ENCODE measurements around the gene NSMF. TPM values are rescaled to one million over a fixed set of nuclear protein-coding genes. Genes with fewer than 3 reads are reported as not detected.
"Not testable (repeated sequence)": the region's sequence is repeated elsewhere in the genome, so short reads cannot be mapped to it uniquely, and the experiment has no call there.

The NSMF gene
- total RNA-seq, 1 donor from 2014 or later = 231 TPM

- no peak for DNase-seq (ENCODE audit: low spot score in 2 of 2)
- intact Hi-C loops (cut with DNase I) = no loop called here
Measured at GRCh38 chr9:137474271-137474670, 15.1 kb upstream of the NSMF start.

GRCh38 chr9:137470785-137471184, 11.7 kb upstream of the NSMF start:
- Histone ChIP-seq H3K9me3 (peaks cover 7 to 8% of the 10 kb centered on the region in 2 donors), H3K27me3 (no peaks in the 10 kb centered on the region), H3K4me1 (no peaks in the 10 kb centered on the region), H3K36me3 (peaks cover 0 to 6% of the 10 kb centered on the region in 2 donors), H3K4me3 (no peak overlapping the region), H3K27ac (no peak overlapping the region)
- no peak for TF ChIP-seq CTCF (IDR thresholded peaks at IDR 0.05)
- no peak for DNase-seq (ENCODE audit: low spot score in 2 of 2)
- intact Hi-C loops (cut with DNase I) = no loop called here

More at GRCh38 chr9:137474271-137474670, 15.1 kb upstream of the NSMF start:
- Histone ChIP-seq H3K36me3 (peaks cover 0 to 10% of the 10 kb centered on the region in 2 donors), H3K27me3 (no peaks in the 10 kb centered on the region), H3K4me1 (no peaks in the 10 kb centered on the region), H3K27ac (no peak overlapping the region), H3K9me3 (peaks cover 7 to 9% of the 10 kb centered on the region in 2 donors), H3K4me3 (no peak overlapping the region)
- TF ChIP-seq CTCF (IDR thresholded peaks at IDR 0.05) = no peak

GRCh38 chr9:137467896-137468295, 8.8 kb upstream of the NSMF start:
- H3K4me1 ChIP-seq = no peaks in the 10 kb centered on the region
- no peak for DNase-seq (ENCODE audit: low spot score in 2 of 2)
- intact Hi-C loops (cut with DNase I) = no loop called here
- no peaks in the 10 kb centered on the region for H3K9me3 ChIP-seq
- H3K36me3 ChIP-seq = no peaks in the 10 kb centered on the region
- H3K27ac ChIP-seq = no peak overlapping the region
- H3K27me3 ChIP-seq = no peaks in the 10 kb centered on the region
- no peak for TF ChIP-seq CTCF (IDR thresholded peaks at IDR 0.05)
- H3K4me3 ChIP-seq = no peak overlapping the region

- TF ChIP-seq CTCF (IDR thresholded peaks at IDR 0.05) = no peak
- intact Hi-C loops (cut with DNase I) = no loop called here
- Histone ChIP-seq H3K36me3 (no peaks in the 10 kb centered on the region), H3K4me3 (no peak overlapping the region), H3K4me1 (no peaks in the 10 kb centered on the region), H3K9me3 (no peaks in the 10 kb centered on the region), H3K27ac (no peak overlapping the region), H3K27me3 (no peaks in the 10 kb centered on the region)
- DNase-seq (ENCODE audit: low spot score in 2 of 2) = no peak
Measured at GRCh38 chr9:137467161-137467581, 8.0 kb upstream of the NSMF start.

- H3K27me3 ChIP-seq; H3K4me3 ChIP-seq; intact Hi-C loops (cut with DNase I); H3K27ac ChIP-seq; H3K36me3 ChIP-seq; DNase-seq (ENCODE audit: low spot score in 2 of 2); H3K4me1 ChIP-seq; H3K9me3 ChIP-seq: not testable (repeated sequence)
Measured at GRCh38 chr9:137466389-137467085, 7.4 kb upstream of the NSMF start.

- no peak for DNase-seq (ENCODE audit: low spot score in 2 of 2)
- no peaks in the 10 kb centered on the region for H3K9me3 ChIP-seq
- TF ChIP-seq CTCF (IDR thresholded peaks at IDR 0.05) = no peak
- intact Hi-C loops (cut with DNase I) = no loop called here
- no peaks in the 10 kb centered on the region for H3K27me3 ChIP-seq
- no peaks in the 10 kb centered on the region for H3K4me1 ChIP-seq
- H3K4me3 ChIP-seq = no peak overlapping the region
- H3K36me3 ChIP-seq = no peaks in the 10 kb centered on the region
- H3K27ac ChIP-seq = no peak overlapping the region
Measured at GRCh38 chr9:137465720-137466388, 6.7 kb upstream of the NSMF start.
